GDM1 (cell line): ENCODE measurements around the gene KCNH2.

Experiments used
- DNase-seq: peaks from one replicate; lab custom pipeline; 2025; lab: John Stamatoyannopoulos, UW

The KCNH2 gene

DNA sequence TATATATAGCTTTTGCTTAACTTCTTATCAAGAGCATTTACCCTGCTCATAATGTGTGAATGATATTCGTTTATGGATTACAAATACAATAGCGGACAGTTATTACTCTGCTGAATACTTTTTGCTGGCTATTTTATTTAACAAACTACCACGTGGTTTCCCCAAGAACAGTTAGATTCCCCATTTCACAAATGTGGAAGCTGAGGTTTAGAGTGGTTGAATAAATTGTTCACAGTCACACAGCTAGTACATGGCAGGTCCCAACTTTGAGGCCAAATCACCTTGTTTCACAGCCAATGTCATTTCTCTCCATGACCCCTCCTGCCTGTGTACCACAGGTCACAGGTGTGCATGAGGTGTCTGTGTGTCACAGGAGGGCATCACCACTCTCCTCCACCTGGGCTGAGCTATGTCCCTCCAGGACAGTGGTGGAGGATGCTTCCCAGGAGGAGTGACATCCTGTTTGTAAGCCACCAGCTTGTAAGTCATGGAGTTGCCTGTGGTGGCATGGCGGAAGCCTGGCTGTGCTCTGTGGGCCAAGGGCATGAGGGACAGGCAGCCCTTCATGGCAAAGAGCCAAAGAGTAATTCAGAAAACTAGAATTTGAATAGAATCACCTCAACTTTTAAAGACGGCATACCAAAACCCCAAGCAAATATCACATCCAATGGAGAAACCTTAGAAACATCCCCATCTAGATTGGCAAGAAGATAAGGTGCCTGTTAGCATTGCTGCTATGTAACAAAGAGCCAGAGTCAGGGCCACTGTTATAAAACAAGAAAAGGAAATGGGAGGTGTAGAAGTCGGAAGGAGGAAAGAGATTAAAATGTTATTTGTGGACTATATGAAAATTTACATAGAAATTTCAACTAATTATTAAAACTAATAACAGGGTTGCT, 73.9 kb downstream of the KCNH2 start:
- DNase-seq = no peak

DNA sequence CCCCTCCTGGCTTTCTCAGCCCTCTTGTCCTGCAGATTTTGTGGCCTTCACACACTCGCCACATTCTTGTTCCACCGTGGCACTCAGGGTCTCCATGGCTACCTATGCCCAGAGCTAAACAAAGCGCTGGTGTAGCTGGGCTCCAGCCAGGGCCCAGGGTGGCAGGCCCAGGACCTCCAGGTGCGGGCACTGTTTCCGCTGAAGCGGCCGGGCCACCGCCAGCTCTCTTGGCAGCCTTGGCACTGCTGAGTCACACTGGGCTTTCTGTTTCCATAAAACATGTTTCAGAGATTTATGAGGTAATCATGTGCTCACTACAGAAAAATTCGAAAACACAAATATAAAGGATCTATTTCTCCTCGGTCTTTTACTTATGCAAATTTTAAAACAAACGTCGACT, 74.5 kb downstream of the KCNH2 start:
- no peak for DNase-seq

- no peak for DNase-seq
Measured at GRCh38 chr7:150902078-150903033, 75.8 kb downstream of the KCNH2 start.

GRCh38 chr7:150901160-150902035, 76.7 kb downstream of the KCNH2 start:
- no peak for DNase-seq

GRCh38 chr7:150900675-150901074, 77.4 kb downstream of the KCNH2 start:
- DNase-seq = no peak

DNA sequence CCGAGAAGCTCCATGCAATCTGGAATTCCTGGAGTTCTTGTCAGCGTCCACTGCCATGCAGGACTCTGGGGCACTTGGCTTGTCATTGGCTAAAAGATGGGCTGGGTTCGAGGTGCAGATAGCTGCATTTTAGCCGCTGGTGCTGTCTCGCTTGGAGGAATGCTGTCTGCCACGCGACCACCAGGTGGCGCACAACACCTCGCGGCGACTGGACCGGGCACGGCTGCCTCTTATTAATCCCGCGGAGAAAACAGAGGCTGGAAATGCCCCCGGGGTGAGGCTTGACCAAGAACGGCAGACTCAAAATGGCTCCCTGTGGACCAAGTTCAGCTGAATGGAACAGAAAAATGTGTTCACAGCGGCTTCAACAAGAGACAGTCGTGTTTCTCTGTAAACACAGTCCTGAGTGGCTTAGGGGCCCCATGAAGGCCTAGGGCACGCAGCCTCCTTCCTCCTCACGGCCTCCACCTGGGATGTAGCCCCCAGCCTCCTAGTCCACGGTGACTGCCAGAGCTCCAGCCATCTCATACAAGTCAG, 79.6 kb downstream of the KCNH2 start:
- peak; percentile 43 for DNase-seq

DNA sequence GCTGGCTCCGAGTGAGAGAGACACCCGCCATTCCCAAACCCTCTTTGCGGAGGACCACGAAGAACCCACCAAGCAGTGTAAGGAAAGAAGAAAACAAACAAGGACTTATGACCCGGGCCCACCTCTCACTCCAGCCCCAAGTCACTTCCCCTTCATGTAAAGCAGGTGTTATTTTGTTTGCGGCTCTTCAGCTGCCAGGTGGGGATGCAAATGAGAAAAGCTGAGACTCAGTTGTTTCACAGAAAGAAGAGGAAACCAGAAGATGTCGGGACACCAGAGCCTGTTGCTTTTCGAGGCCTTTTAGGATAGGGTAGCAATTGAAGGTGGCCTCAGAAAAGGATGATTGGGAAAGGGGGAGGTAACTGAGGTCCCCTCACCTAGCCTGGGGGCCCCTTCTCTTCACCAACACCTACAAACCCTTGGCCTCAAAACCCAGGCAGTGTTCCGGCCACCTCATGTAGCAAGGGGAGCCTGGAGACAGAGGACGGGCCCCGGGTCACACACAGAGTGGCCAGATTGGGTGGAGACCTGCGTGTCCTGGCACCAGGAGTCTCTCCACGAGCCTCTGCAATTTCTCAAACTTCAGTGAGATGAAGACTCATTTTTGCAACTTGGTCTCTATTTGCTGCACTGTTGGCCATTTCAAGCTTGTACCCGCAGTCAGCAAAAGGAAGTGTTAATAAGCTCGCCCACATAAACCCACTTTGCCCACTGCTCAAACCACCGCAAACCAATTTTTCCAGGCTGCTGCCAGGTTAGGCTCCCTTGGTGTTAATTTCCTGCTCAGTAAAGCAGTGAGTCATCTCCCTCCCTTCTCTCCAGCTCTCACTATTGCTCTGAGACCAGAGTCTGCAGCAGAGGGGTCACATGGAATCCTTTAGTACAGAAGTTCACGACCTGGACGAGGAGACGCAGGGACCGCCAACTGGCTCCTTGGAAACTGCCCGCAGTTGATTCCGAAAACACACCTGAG, 80.3 kb downstream of the KCNH2 start:
- DNase-seq = no peak

DNA sequence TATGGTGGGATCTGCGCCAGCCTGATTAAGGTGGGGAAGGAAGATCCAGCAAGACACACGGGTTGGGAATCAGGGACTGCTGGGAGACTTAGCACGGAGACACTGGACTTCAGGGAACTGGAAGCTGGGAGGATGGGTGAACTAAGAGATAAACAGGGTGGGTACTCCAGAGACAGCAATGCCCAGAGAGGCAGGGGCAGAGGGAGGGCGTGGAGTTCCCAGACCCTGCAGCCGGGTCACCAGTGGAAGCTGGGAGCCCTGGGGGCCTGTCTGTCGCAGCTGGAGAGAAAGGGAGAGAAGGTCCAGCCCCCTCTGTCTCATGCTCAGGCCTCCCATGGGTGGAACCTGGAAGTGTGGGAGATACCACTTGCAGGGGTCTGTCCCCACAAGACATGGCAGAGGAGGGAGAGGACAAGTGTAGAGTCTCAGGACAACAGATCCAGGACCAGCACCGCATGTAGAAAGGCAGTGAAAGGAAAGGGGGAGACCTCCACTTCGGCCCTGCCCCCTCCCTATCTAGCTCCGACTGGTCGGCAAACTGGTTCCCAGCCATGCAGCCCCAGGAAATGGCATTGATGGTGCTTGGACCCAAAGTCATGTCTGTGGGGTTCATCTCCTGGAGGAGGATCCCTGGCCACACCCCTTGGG, 81.4 kb downstream of the KCNH2 start:
- DNase-seq = no peak

DNA sequence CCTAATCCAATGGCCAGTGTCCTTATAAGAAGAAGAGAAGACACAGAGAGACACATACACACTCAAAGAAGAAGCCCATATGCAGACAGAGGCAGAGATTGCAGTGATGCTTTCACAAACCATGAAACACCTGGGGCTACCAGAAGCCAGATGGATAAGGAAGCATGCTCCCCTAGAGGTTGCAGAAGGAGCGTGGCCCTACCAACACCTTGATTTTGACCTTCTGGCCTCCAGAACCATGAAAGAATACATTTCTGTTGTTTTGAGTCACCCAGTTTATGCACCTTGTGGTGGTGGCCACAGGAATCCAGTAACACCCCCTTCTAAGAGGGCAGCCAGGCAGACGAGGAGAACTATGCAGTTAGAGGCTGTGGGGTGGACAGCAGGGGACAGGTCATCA, 82.3 kb downstream of the KCNH2 start:
- DNase-seq = no peak
